ENCODE results near the gene ABL2.

Gene ABL2

GRCh38 chr1:179128520-179128919, 101.0 kb downstream of the ABL2 start:
- DNase-seq = no peak

GRCh38 chr1:179127163-179127895, 102.1 kb downstream of the ABL2 start:
- DNase-seq = no peak

GRCh38 chr1:179126338-179127060, 103.0 kb downstream of the ABL2 start:
- no peak for DNase-seq

GRCh38 chr1:179124873-179125272, 104.6 kb downstream of the ABL2 start:
- no peak for DNase-seq

GRCh38 chr1:179121159-179121938, 108.1 kb downstream of the ABL2 start:
- no peak for DNase-seq

GRCh38 chr1:179120736-179121135, 108.7 kb downstream of the ABL2 start:
- DNase-seq = no peak

- no peak for DNase-seq
Measured at GRCh38 chr1:179119513-179119912, 110.0 kb downstream of the ABL2 start.

GRCh38 chr1:179115181-179115580, 114.3 kb downstream of the ABL2 start:
- DNase-seq = no peak

GRCh38 chr1:179108644-179109043, 120.8 kb downstream of the ABL2 start:
- no peak for DNase-seq

- DNase-seq = no peak
Measured at GRCh38 chr1:179107706-179108629, 121.5 kb downstream of the ABL2 start.

- DNase-seq = no peak
Measured at GRCh38 chr1:179105393-179105792, 124.1 kb downstream of the ABL2 start.

- no peak for DNase-seq
Measured at GRCh38 chr1:179104611-179105250, 124.7 kb downstream of the ABL2 start.

GRCh38 chr1:179103999-179104398, 125.5 kb downstream of the ABL2 start:
- no peak for DNase-seq

GRCh38 chr1:179101566-179101965, 127.9 kb downstream of the ABL2 start:
- DNase-seq = no peak

- no peak for DNase-seq
Measured at GRCh38 chr1:179099891-179100290, 129.6 kb downstream of the ABL2 start.

- DNase-seq = no peak
Measured at GRCh38 chr1:179095924-179096323, 133.6 kb downstream of the ABL2 start.

GRCh38 chr1:179095377-179095776, 134.1 kb downstream of the ABL2 start:
- DNase-seq = no peak

- DNase-seq = no peak
Measured at GRCh38 chr1:179094818-179095217, 134.7 kb downstream of the ABL2 start.

- DNase-seq = no peak
Measured at GRCh38 chr1:179092896-179093461, 136.5 kb downstream of the ABL2 start.

- DNase-seq = no peak
Measured at GRCh38 chr1:179091691-179092165, 137.7 kb downstream of the ABL2 start.

GRCh38 chr1:179090923-179091322, 138.6 kb downstream of the ABL2 start:
- DNase-seq = no peak

GRCh38 chr1:179090522-179090921, 139.0 kb downstream of the ABL2 start:
- DNase-seq = no peak

All from activated CD4-positive, alpha-beta T cell treated with anti-CD3 and anti-CD28 coated beads for 1 hour (primary cell).